ENCODE results near the gene PTPRM.

Gene PTPRM

GRCh38 chr18:7669361-7669760 lies 102.2 kb downstream of the PTPRM start:
- no peak for DNase-seq (ENCODE audit: low spot score)

- DNase-seq (ENCODE audit: low spot score): no peak
Measured at GRCh38 chr18:7671105-7671504, 104.0 kb downstream of the PTPRM start.

GRCh38 chr18:7676253-7676873 lies 109.2 kb downstream of the PTPRM start:
- no peak for DNase-seq (ENCODE audit: low spot score)

GRCh38 chr18:7677001-7677400 lies 109.9 kb downstream of the PTPRM start:
- DNase-seq (ENCODE audit: low spot score): no peak

GRCh38 chr18:7677424-7677823 lies 110.3 kb downstream of the PTPRM start:
- no peak for DNase-seq (ENCODE audit: low spot score)

- no peak for DNase-seq (ENCODE audit: low spot score)
Measured at GRCh38 chr18:7678389-7678788, 111.3 kb downstream of the PTPRM start.

GRCh38 chr18:7678801-7679200 lies 111.7 kb downstream of the PTPRM start:
- DNase-seq (ENCODE audit: low spot score): no peak

- DNase-seq (ENCODE audit: low spot score): no peak
Measured at GRCh38 chr18:7681298-7681697, 114.2 kb downstream of the PTPRM start.

- no peak for DNase-seq (ENCODE audit: low spot score)
Measured at GRCh38 chr18:7682321-7682720, 115.2 kb downstream of the PTPRM start.

- no peak for DNase-seq (ENCODE audit: low spot score)
Measured at GRCh38 chr18:7683753-7684152, 116.6 kb downstream of the PTPRM start.

- DNase-seq (ENCODE audit: low spot score): no peak
Measured at GRCh38 chr18:7684357-7684756, 117.2 kb downstream of the PTPRM start.

- DNase-seq (ENCODE audit: low spot score): no peak
Measured at GRCh38 chr18:7684966-7685365, 117.8 kb downstream of the PTPRM start.

GRCh38 chr18:7686278-7686677 lies 119.2 kb downstream of the PTPRM start:
- DNase-seq (ENCODE audit: low spot score): no peak

- DNase-seq (ENCODE audit: low spot score): no peak
Measured at GRCh38 chr18:7688580-7688979, 121.5 kb downstream of the PTPRM start.

GRCh38 chr18:7691206-7691605 lies 124.1 kb downstream of the PTPRM start:
- no peak for DNase-seq (ENCODE audit: low spot score)

GRCh38 chr18:7696780-7697179 lies 129.7 kb downstream of the PTPRM start:
- no peak for DNase-seq (ENCODE audit: low spot score)

- DNase-seq (ENCODE audit: low spot score): no peak
Measured at GRCh38 chr18:7697306-7697705, 130.2 kb downstream of the PTPRM start.

- DNase-seq (ENCODE audit: low spot score): no peak
Measured at GRCh38 chr18:7711495-7711894, 144.4 kb downstream of the PTPRM start.

GRCh38 chr18:7720395-7720794 lies 153.3 kb downstream of the PTPRM start:
- DNase-seq (ENCODE audit: low spot score): no peak

- DNase-seq (ENCODE audit: low spot score): no peak
Measured at GRCh38 chr18:7721532-7721931, 154.4 kb downstream of the PTPRM start.

- DNase-seq (ENCODE audit: low spot score): no peak
Measured at GRCh38 chr18:7722955-7723354, 155.8 kb downstream of the PTPRM start.

GRCh38 chr18:7723558-7723957 lies 156.4 kb downstream of the PTPRM start:
- no peak for DNase-seq (ENCODE audit: low spot score)

- DNase-seq (ENCODE audit: low spot score): no peak
Measured at GRCh38 chr18:7725473-7725872, 158.4 kb downstream of the PTPRM start.

- DNase-seq (ENCODE audit: low spot score): no peak
Measured at GRCh38 chr18:7725897-7726296, 158.8 kb downstream of the PTPRM start.

GRCh38 chr18:7726522-7726921 lies 159.4 kb downstream of the PTPRM start:
- no peak for DNase-seq (ENCODE audit: low spot score)

Data from HuH-7.5 (cell line).